Nephron progenitor cell (in vitro differentiated cells): ENCODE measurements around the gene NR2F1.

Source experiments
- DNase-seq: peaks from one replicate; pipeline ENCODE4 v3.0.0; 2021
- H3K27ac Mint-ChIP-seq: 2 replicates; pipeline ENCODE4 v1.8.0; 2021; ENCODE audit warnings: mild to moderate bottlenecking, moderate library complexity, mixed read lengths
- H3K27me3 Mint-ChIP-seq: 2 replicates; pipeline ENCODE4 v1.8.0; 2021; ENCODE audit warnings: mild to moderate bottlenecking, low read depth, mixed read lengths; ENCODE audit not compliant: poor library complexity
- H3K36me3 Mint-ChIP-seq: 2 replicates; pipeline ENCODE4 v1.8.0; 2021; ENCODE audit warnings: low read depth, mixed read lengths
- H3K4me1 Mint-ChIP-seq: 2 replicates; pipeline ENCODE4 v1.8.0; 2021; ENCODE audit warnings: mixed read lengths
- H3K4me3 Mint-ChIP-seq: 2 replicates; pipeline ENCODE4 v1.8.0; 2021; ENCODE audit warnings: mild to moderate bottlenecking, moderate library complexity, mixed read lengths
- H3K9me3 Mint-ChIP-seq: 2 replicates; pipeline ENCODE4 v1.8.0; 2021; ENCODE audit warnings: mild to moderate bottlenecking, moderate library complexity, mixed read lengths
- CTCF ChIP-seq: fragments of 200-600 bp; sonication (generic); IDR thresholded peaks from 2 replicates; pipeline ENCODE4 v1.5.0; 2021; ENCODE audit warnings: antibody characterized with exemption

The NR2F1 gene

GRCh38 chr5:93611976-93612854 is 29.2 kb downstream of the NR2F1 start:
- Mint-ChIP-seq H3K36me3 (no peaks in the 10 kb centered on the region), H3K4me1 (peaks cover 43% of the 10 kb centered on the region), H3K27me3 (no peaks in the 10 kb centered on the region), H3K9me3 (no peaks in the 10 kb centered on the region), H3K27ac (no peak overlapping the region), H3K4me3 (peak overlapping the region; percentile 63)
- peak; percentile 72 for DNase-seq
- TF ChIP-seq CTCF = no peak

GRCh38 chr5:93612855-93613243 is 29.8 kb downstream of the NR2F1 start:
- Mint-ChIP-seq H3K36me3 (no peaks in the 10 kb centered on the region), H3K27me3 (no peaks in the 10 kb centered on the region)

GRCh38 chr5:93616538-93617174 is 33.6 kb downstream of the NR2F1 start:
- DNase-seq = no peak
- Mint-ChIP-seq H3K9me3 (no peaks in the 10 kb centered on the region), H3K4me1 (peaks cover 27% of the 10 kb centered on the region), H3K4me3 (no peak overlapping the region), H3K36me3 (no peaks in the 10 kb centered on the region), H3K27me3 (peaks cover 3% of the 10 kb centered on the region), H3K27ac (no peak overlapping the region)
- TF ChIP-seq CTCF = no peak

More at GRCh38 chr5:93612855-93613243, 29.8 kb downstream of the NR2F1 start:
- DNase-seq = no peak
- no peak overlapping the region for H3K4me3 Mint-ChIP-seq
- H3K9me3 Mint-ChIP-seq = no peaks in the 10 kb centered on the region
- H3K4me1 Mint-ChIP-seq = peaks cover 36% of the 10 kb centered on the region
- TF ChIP-seq CTCF = no peak
- no peak overlapping the region for H3K27ac Mint-ChIP-seq

- Mint-ChIP-seq H3K27me3 (peaks cover 40% of the 10 kb centered on the region), H3K4me1 (peaks cover 31% of the 10 kb centered on the region), H3K9me3 (no peaks in the 10 kb centered on the region), H3K4me3 (peak overlapping the region; percentile 94), H3K27ac (peak overlapping the region; percentile 86), H3K36me3 (no peaks in the 10 kb centered on the region)
- DNase-seq = peak; percentile 76
- no peak for TF ChIP-seq CTCF
Measured at GRCh38 chr5:93620487-93621326, 37.7 kb downstream of the NR2F1 start.

GRCh38 chr5:93621327-93621798 is 38.3 kb downstream of the NR2F1 start:
- peak overlapping the region; percentile 84 for H3K4me3 Mint-ChIP-seq
- no peaks in the 10 kb centered on the region for H3K9me3 Mint-ChIP-seq
- H3K4me1 Mint-ChIP-seq = peaks cover 31% of the 10 kb centered on the region
- H3K36me3 Mint-ChIP-seq = no peaks in the 10 kb centered on the region
- DNase-seq = peak; percentile 81
- no peak overlapping the region for H3K27ac Mint-ChIP-seq
- TF ChIP-seq CTCF = no peak
- peaks cover 43% of the 10 kb centered on the region for H3K27me3 Mint-ChIP-seq
